GM12878 (cell line): ENCODE results near the gene SSH2. TPM values are rescaled to one million over a fixed set of nuclear protein-coding genes. Genes with fewer than 3 reads are reported as not detected.

Experiments
- ATAC-seq: fragments of 200-7000 bp; cut with Tn5 transposase; 3 replicates; pipeline ENCODE4 v1.9.1; 2020; ENCODE audit warnings: mild to moderate bottlenecking, moderate library complexity
- BruUV-seq: library from RNA; stranded (reverse); fragments of 400-500 nt; replicated peaks from 2 replicates; lab custom pipeline; 2021; lab: Mats Ljungman, UMichigan
- CTCF ChIA-PET: fragments of 300-600 bp; sonication (Branson Sonifier 250); formaldehyde crosslinking; extraction: SDS; loops from one replicate; lab custom pipeline; 2021; ENCODE audit warnings: inconsistent platforms; lab: Yijun Ruan, JAX
- POLR2A ChIA-PET: fragments of 350-600 bp; formaldehyde crosslinking; extraction: SDS; loops from one replicate; lab custom pipeline; 2021; ENCODE audit warnings: inconsistent platforms; lab: Charles Lee
- RAD21 ChIA-PET: fragments of 300-600 bp; sonication (Branson Sonifier 250); formaldehyde crosslinking; loops from one replicate; lab custom pipeline; 2023; ENCODE audit warnings: antibody characterized with exemption; ENCODE audit not compliant: unreplicated experiment; lab: Charles Lee
- SMC1A ChIA-PET: fragments of 300-600 bp; sonication (Branson Sonifier 250); formaldehyde crosslinking; loops from one replicate; lab custom pipeline; 2023; ENCODE audit not compliant: unreplicated experiment, uncharacterized antibody; lab: Charles Lee
- DNase-seq: peaks from one replicate; pipeline ENCODE4 v3.0.0-alpha.2; 2011; ENCODE audit warnings: low read depth, low spot score
- FAIRE-seq: peaks from 3 replicates; lab custom pipeline; 2011; peaks lifted over from hg19 to GRCh38; lab: Jason Lieb, UNC
- H2AFZ ChIP-seq: 2 replicates; pipeline ENCODE4 v1.6.0; 2011; ENCODE audit warnings: low read depth, low read length, control low read depth; ENCODE audit not compliant: control insufficient read depth
- H3K27ac ChIP-seq: 2 replicates; pipeline ENCODE4 v1.5.1; 2011; ENCODE audit warnings: control low read depth; ENCODE audit not compliant: control insufficient read depth, insufficient read depth
- H3K27me3 ChIP-seq, 2 experiments: replicated peaks in 1 of 2; 2 replicates each; pipeline versions ENCODE4 v1.6.0 to v1.6.1; 2011; ENCODE audit warnings: low read length in 1 of 2; ENCODE audit not compliant: control insufficient read depth in 2 of 2, insufficient read depth in 2 of 2
- H3K36me3 ChIP-seq, 2 experiments: 2 replicates each; pipeline ENCODE4 v1.5.1; 2011; ENCODE audit warnings: low read length in 1 of 2; ENCODE audit not compliant: control insufficient read depth in 2 of 2, insufficient read depth in 2 of 2
- H3K4me1 ChIP-seq: 2 replicates; pipeline ENCODE4 v1.6.1; 2011; ENCODE audit warnings: mild to moderate bottlenecking, low read length, moderate library complexity, mixed read lengths; ENCODE audit not compliant: control insufficient read depth, insufficient read depth
- H3K4me2 ChIP-seq: 2 replicates; pipeline ENCODE4 v1.6.0; 2011; ENCODE audit warnings: control low read depth; ENCODE audit not compliant: control insufficient read depth, insufficient read depth
- H3K4me3 ChIP-seq: fragments of 200-600 bp; sonication (generic); 2 replicates; pipeline ENCODE4 v1.5.1; 2016
- H3K79me2 ChIP-seq: 2 replicates; pipeline ENCODE4 v1.6.0; 2011; ENCODE audit warnings: low read length; ENCODE audit not compliant: control insufficient read depth, insufficient read depth
- H3K9ac ChIP-seq: 2 replicates; pipeline ENCODE4 v1.8.0; 2011; ENCODE audit warnings: low read length, control low read depth, mixed read lengths; ENCODE audit not compliant: control insufficient read depth, insufficient read depth
- H3K9me3 ChIP-seq: replicated peaks from 3 replicates; pipeline ENCODE4 v1.5.1; 2011; ENCODE audit warnings: mild to moderate bottlenecking, low read length; ENCODE audit not compliant: control insufficient read depth, insufficient read depth
- H4K20me1 ChIP-seq: 2 replicates; pipeline ENCODE4 v1.6.0; 2011; ENCODE audit not compliant: control insufficient read depth, insufficient read depth
- BRCA1 ChIP-seq: IDR thresholded peaks from 2 replicates; pipeline ENCODE4 v1.6.1; 2011; ENCODE audit warnings: low read depth, low read length, improper control_type of control experiment
- CUX1 ChIP-seq: IDR thresholded peaks from 2 replicates; pipeline ENCODE4 v1.6.1; 2012; ENCODE audit warnings: improper control_type of control experiment, low read depth, low read length; ENCODE audit not compliant: insufficient replicate concordance
- EED ChIP-seq: sonication (generic); IDR thresholded peaks from 2 replicates; pipeline ENCODE4 v1.6.1; 2016; ENCODE audit warnings: antibody characterized with exemption, low read depth
- ESRRA ChIP-seq: IDR thresholded peaks from 2 replicates; pipeline ENCODE4 v1.6.1; 2012; ENCODE audit warnings: mild to moderate bottlenecking, low read length, improper control_type of control experiment
- EZH2 ChIP-seq: IDR thresholded peaks from 2 replicates; pipeline ENCODE4 v1.6.1; 2012; ENCODE audit warnings: low read depth, mild to moderate bottlenecking, control low read depth, inconsistent platforms, low read length, borderline replicate concordance; ENCODE audit not compliant: control insufficient read depth
- FOS ChIP-seq: IDR thresholded peaks from 3 replicates; pipeline ENCODE4 v1.6.1; 2011; ENCODE audit warnings: borderline replicate concordance; ENCODE audit not compliant: insufficient read length; ENCODE audit errors: extremely low read depth
- IRF4 ChIP-seq: IDR thresholded peaks from 2 replicates; pipeline ENCODE4 v1.6.1; 2011; ENCODE audit warnings: low read depth, low read length
- MEF2B ChIP-seq: fragments of 450-650 bp; IDR thresholded peaks from 2 replicates; pipeline ENCODE4 v1.6.1; 2018; ENCODE audit warnings: mild to moderate bottlenecking, moderate library complexity; ENCODE audit not compliant: partially characterized antibody, poor library complexity, severe bottlenecking
- MTA3 ChIP-seq: IDR thresholded peaks from 2 replicates; pipeline ENCODE4 v1.6.1; 2012; ENCODE audit warnings: low read length, inconsistent platforms, borderline replicate concordance
- MYC ChIP-seq: IDR thresholded peaks from 2 replicates; pipeline ENCODE4 v1.6.1; 2011; ENCODE audit warnings: mild to moderate bottlenecking, low read length, moderate library complexity, inconsistent platforms; ENCODE audit not compliant: insufficient read depth, insufficient replicate concordance, insufficient read length, severe bottlenecking
- NR2C2 ChIP-seq: IDR thresholded peaks from 2 replicates; pipeline ENCODE4 v1.6.1; 2011; ENCODE audit warnings: borderline replicate concordance, low read depth; ENCODE audit not compliant: control insufficient read depth, insufficient read length
- POLR2A ChIP-seq: IDR thresholded peaks from 2 replicates; pipeline ENCODE4 v1.6.1; 2011; ENCODE audit warnings: low read depth, mild to moderate bottlenecking, low read length
- POU2F2 ChIP-seq: IDR thresholded peaks from 3 replicates; pipeline ENCODE4 v1.6.1; 2011; ENCODE audit warnings: low read depth, mild to moderate bottlenecking, low read length, borderline replicate concordance
- SMAD1 ChIP-seq: fragments of 450-650 bp; IDR thresholded peaks from 2 replicates; pipeline ENCODE4 v1.6.1; 2018; ENCODE audit warnings: mild to moderate bottlenecking, low read depth; ENCODE audit not compliant: partially characterized antibody
- WRNIP1 ChIP-seq: IDR thresholded peaks from 2 replicates; pipeline ENCODE4 v1.6.1; 2011; ENCODE audit warnings: low read depth, low read length, improper control_type of control experiment, borderline replicate concordance
- ZNF207 ChIP-seq: fragments of 450-650 bp; IDR thresholded peaks from 2 replicates; pipeline ENCODE4 v1.6.1; 2014; ENCODE audit warnings: antibody characterized with exemption, mild to moderate bottlenecking, borderline replicate concordance
- WGBS: methylation state at CpG from one replicate; pipeline ENCODE4 v1.1.6; 2016; ENCODE audit warnings: low lambda C conversion rate; ENCODE audit not compliant: insufficient replicate concordance, insufficient coverage; ENCODE audit errors: missing lambda C conversion rate; 5-methylcytosine and 5-hydroxymethylcytosine counted together
- in situ Hi-C: fragments of 300-500 bp; cut with MboI; formaldehyde crosslinking; loops from 9 replicates; pipeline ENCODE4 v1.14.3; 2018; ENCODE audit warnings: mixed read lengths
- intact Hi-C: fragments of 100-400 bp; cut with micrococcal nuclease; formaldehyde crosslinking; loops from one replicate; pipeline ENCODE4 v1.14.2; 2022; ENCODE audit not compliant: unreplicated experiment
- polyA plus RNA-seq, 11 experiments: library from polyadenylated mRNA; depleted of rRNA in 4 of 11; unstranded in 6 of 11; stranded (reverse) in 5 of 11; fragments of >200 nt; fragmentation: Nextera tagmentation in 4 of 11; fragmentation: Illumina TruSeq in 1 of 11; extraction: Ambion mirVana in 4 of 11; extraction: Trizol in 1 of 11; gene quantifications; 1 replicate in 1 of 11; 2 replicates in 10 of 11; pipeline versions ENCODE4 v1.2.1 to v1.2.3, GENCODE V29; 2011 to 2016; ENCODE audit warnings: inconsistent platforms in 2 of 11, missing spikeins in 2 of 11, low read depth in 1 of 11
- total RNA-seq, 4 experiments: library from RNA; depleted of rRNA in 3 of 4; stranded (reverse); fragments of >200 nt in 3 of 4; fragmentation: Illumina TruSeq in 1 of 4; extraction: Trizol in 1 of 4; gene quantifications; 2 replicates each; pipeline versions ENCODE4 v1.2.1 to v1.2.3, GENCODE V29; 2013 to 2021

Gene SSH2
- total and polyA plus RNA-seq, 10 of the 15 experiments (the other 5 are each of a cell fraction or from before 2014, with no cell fraction given): 9.3 to 65.9 (median 34.0) TPM

DNA sequence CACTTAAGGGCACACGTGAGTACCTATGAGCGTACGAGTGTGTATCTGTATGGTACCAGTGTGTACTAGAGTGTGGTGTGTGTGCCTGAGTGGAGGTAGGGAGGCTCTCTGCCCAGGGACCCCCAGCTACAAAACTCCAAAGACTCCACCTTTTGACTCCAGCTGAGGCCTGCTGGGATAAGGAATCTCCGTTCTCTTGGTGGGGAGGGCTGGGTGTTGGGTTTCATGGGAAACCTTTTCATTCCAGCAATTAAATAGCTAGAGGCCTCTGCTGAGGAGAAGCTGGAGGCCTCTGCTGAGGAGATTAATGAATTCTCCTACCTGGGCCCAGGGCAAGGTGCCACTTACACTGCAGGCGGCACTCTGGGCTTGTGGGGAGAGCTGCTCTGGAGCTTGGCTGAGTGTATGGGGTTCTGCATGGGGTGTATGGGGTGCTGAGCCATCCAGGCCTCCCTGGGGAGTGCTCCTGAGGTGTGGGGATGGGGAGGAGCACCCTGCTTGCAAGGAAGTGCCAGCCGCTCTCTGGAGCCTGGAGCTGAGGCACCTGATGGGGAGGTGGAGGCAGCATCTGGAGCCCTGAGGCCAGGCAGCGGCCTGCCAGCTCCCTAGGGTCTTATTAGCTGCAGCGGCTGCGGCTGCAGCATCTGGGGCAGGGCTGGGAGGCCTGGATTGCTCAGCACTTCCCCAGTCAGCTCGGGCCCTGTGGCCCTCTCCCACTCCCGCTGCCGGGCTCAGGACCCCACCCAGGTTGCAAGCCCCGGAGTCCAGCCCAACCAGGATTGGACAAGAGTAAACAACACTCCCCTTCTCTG is 332.5 kb downstream of the SSH2 start:
- in situ Hi-C loops: no loop called here
- H3K79me2 ChIP-seq: no peaks in the 10 kb centered on the region

More for the DNA sequence above, 332.5 kb downstream of the SSH2 start:
- ATAC-seq (no peak), FAIRE-seq (no peak), DNase-seq (no peak)
- no peaks in the 10 kb centered on the region; a peak in 1 of 4 replicates for H3K27me3 ChIP-seq
- H3K4me3 ChIP-seq: no peak overlapping the region
- no peaks in the 10 kb centered on the region for H4K20me1 ChIP-seq
- POLR2A ChIA-PET: no interaction called here
- H3K9ac ChIP-seq: no peak overlapping the region
- H3K9me3 ChIP-seq: no peaks in the 10 kb centered on the region
- no peak overlapping the region for H3K4me2 ChIP-seq
- TF ChIP-seq POLR2A (no peak), POU2F2 (no peak), MYC (no peak), ZNF207 (no peak), EED (no peak), MEF2B (no peak), NR2C2 (no peak), SMAD1 (no peak), CUX1 (no peak), WRNIP1 (no peak), FOS (no peak), ESRRA (no peak), MTA3 (no peak), EZH2 (no peak), BRCA1 (no peak), IRF4 (no peak)
- no peak overlapping the region for H2AFZ ChIP-seq
- SMC1A ChIA-PET: no interaction called here
- H3K27ac ChIP-seq: no peak overlapping the region
- no TSS peak for BruUV-seq
- intact Hi-C loops: loop anchor here (10.0 kb wide), 1 partner anchor 233 kb away; no protein-coding TSS in a partner anchor
- H3K4me1 ChIP-seq: peaks cover 19% of the 10 kb centered on the region
- H3K36me3 ChIP-seq: no peaks in the 10 kb centered on the region
- WGBS: 86% methylated on average over 12 of the region's 13 CpGs
- RAD21 ChIA-PET: interaction anchor here (1.2 kb wide), 1 partner anchor 227 kb away, joined by 4 read pairs; no protein-coding TSS in a partner anchor
- CTCF ChIA-PET: interaction anchor here (0.8 to 1.8 kb wide), 3 partner anchors 12 to 20 kb away, joined by 3 to 7 read pairs (median 5); no protein-coding TSS in a partner anchor
